ENCODE measurements around the gene SEMA5B. TPM values are rescaled to one million over a fixed set of nuclear protein-coding genes. Genes with fewer than 3 reads are reported as not detected.
A peak's percentile ranks its signal among the peaks of the same experiment; 100 is the strongest.

SEMA5B gene
- total RNA-seq, 2 donors from 2014 or later: 0.40 TPM; not detected in 1

DNA sequence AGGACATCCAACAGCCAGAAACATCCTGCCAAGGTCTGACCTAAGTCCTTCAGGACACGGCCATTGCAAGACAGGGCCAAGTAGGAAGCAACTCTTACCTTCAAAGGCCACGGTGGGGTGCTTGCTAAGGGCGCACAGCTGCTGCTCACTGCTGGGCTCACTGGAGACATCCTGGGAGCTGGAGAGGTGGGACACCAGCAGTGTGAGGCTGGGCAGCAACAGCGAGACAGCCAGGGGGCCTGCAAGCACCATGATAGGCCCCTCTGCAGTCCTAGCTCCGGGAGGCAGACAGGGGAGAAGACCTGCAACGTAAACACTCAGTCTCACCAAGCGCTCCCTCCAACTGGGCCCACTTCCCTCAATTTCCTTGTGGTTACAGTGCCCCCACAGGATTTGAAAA lies 79.2 kb downstream of the SEMA5B start:
- H3K27me3 Mint-ChIP-seq: peaks cover 5% of the 10 kb centered on the region
- no peaks in the 10 kb centered on the region for H3K36me3 Mint-ChIP-seq (ENCODE audit: low read depth)
- no peak for ATAC-seq (replicated peaks)
- H3K4me3 Mint-ChIP-seq: no peak overlapping the region
- no peaks in the 10 kb centered on the region for H3K4me1 Mint-ChIP-seq
- no peak overlapping the region for H3K27ac Mint-ChIP-seq
- H3K9me3 Mint-ChIP-seq: no peaks in the 10 kb centered on the region

DNA sequence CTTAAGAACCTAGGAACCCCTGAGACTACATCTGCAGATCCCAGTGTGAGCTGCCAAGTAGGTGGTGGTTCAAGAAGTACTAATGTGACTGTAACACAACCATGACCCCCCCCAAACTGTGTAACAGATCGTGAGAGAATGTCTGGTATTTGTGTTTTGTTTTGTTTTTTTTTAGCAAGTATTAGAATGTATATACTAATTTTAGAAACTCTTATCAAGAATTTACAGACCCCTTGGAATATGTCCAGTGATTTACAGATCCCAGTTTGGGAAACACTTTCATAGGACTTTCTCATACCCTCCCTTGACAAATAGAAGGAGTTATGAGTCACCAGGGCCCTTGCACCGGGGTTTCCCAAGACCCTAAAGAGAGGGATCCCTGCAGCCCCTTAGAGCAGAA lies 79.8 kb downstream of the SEMA5B start:
- H3K27me3 Mint-ChIP-seq: peaks cover 5% of the 10 kb centered on the region

DNA sequence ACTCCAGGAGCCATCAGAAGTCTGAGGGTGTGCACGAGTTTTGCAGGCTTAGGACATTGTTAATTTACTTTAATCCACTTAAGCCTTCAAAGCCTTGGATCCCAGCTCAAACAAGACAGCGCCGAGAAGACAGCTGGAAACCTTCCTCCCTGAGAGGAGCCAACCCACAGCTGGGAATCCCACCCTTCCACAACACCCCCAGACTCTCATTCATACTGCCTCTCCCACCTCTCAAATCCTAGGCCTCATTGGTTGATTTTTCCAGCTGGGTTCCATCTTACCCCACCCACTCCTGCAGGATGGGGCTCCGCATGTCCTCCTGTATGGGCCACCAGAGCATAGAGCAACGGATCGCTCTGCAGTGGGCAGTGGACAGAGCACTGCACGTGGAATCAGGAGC lies 80.4 kb downstream of the SEMA5B start:
- no peak for ATAC-seq (replicated peaks)
- H3K4me1 Mint-ChIP-seq: no peaks in the 10 kb centered on the region
- H3K9me3 Mint-ChIP-seq: no peaks in the 10 kb centered on the region
- no peaks in the 10 kb centered on the region for H3K36me3 Mint-ChIP-seq (ENCODE audit: low read depth)
- H3K27ac Mint-ChIP-seq: no peak overlapping the region
- H3K27me3 Mint-ChIP-seq: peaks cover 5% of the 10 kb centered on the region
- no peak overlapping the region for H3K4me3 Mint-ChIP-seq

More for the DNA sequence above, 79.8 kb downstream of the SEMA5B start:
- H3K9me3 Mint-ChIP-seq: no peaks in the 10 kb centered on the region
- H3K36me3 Mint-ChIP-seq (ENCODE audit: low read depth): no peaks in the 10 kb centered on the region
- H3K4me1 Mint-ChIP-seq: no peaks in the 10 kb centered on the region
- H3K4me3 Mint-ChIP-seq: no peak overlapping the region
- no peak overlapping the region for H3K27ac Mint-ChIP-seq
- no peak for ATAC-seq (replicated peaks)

DNA sequence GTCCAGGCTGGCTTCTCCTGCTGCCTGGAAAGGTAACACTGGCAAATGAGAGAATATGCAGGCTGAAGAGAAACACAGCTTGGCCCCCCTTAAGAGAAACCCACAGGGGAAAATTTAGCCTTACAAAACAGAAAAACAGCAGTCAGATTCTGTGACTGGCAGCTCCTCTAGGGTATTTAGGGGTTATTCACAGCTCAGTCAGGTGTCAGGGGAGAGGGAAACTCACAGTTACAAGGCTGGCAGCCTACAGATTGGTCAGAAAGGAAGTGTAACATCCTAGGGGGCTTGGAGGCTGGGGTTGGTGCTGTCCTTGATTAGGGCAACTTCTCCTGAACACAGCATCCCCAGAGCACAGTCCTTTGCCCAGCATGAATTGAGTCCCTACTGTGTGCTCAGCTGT lies 81.4 kb downstream of the SEMA5B start:
- Mint-ChIP-seq H3K36me3 (ENCODE audit: low read depth) (no peaks in the 10 kb centered on the region), H3K9me3 (no peaks in the 10 kb centered on the region), H3K27ac (no peak overlapping the region), H3K27me3 (peaks cover 5% of the 10 kb centered on the region), H3K4me3 (no peak overlapping the region), H3K4me1 (peaks cover under 1% of the 10 kb centered on the region)
- ATAC-seq (replicated peaks): no peak

DNA sequence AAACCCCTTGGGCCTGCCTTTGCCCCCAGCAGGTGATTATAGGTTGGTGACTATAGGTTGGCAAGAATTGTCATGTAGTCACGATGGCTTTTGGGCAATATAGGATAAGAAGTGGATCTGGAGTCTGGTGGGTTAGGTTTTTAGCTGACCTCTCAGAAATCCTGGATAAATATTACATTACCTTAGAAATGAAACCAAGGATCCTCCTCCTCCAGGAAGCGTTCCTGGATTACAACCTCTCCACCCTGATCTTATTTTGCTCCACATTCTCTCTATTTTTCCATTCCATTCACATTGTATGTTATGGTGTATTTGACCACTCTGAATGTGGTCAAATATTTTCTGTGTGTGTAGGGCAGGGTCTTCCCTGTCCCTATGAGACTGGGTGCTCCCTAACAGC lies 82.3 kb downstream of the SEMA5B start:
- no peak overlapping the region for H3K27ac Mint-ChIP-seq
- no peak for ATAC-seq (replicated peaks)
- H3K9me3 Mint-ChIP-seq: no peaks in the 10 kb centered on the region
- H3K4me3 Mint-ChIP-seq: no peak overlapping the region
- peaks cover 8% of the 10 kb centered on the region for H3K27me3 Mint-ChIP-seq
- peaks cover 5% of the 10 kb centered on the region for H3K4me1 Mint-ChIP-seq
- no peaks in the 10 kb centered on the region for H3K36me3 Mint-ChIP-seq (ENCODE audit: low read depth)

DNA sequence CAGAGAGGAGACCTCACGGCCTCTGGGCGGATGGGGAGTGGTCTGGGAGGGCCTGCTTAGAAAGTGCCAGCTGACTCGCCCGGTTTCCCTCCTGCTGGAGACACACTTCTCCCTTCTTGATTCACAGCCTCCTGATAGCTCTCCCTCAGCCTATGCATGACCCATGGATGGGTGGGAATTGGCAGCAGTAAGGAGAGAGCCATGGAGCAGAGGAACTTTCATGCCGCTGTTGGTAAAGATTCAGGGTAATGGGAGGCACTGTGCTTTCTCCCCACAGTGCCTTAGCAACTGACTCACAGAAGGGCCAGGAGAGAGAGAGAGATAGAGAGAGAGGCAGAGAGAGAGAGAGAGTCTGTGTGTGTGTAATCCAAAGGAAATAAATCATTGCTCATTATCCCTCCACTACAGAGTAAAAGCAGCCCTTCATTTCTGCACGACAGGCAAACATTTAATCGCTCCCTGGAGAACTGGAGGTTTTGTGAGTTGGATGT lies 82.8 kb downstream of the SEMA5B start:
- no peak overlapping the region for H3K27ac Mint-ChIP-seq
- H3K36me3 Mint-ChIP-seq (ENCODE audit: low read depth): no peaks in the 10 kb centered on the region
- no peak for ATAC-seq (replicated peaks)
- peaks cover 8% of the 10 kb centered on the region for H3K27me3 Mint-ChIP-seq
- no peaks in the 10 kb centered on the region for H3K9me3 Mint-ChIP-seq
- no peak overlapping the region for H3K4me3 Mint-ChIP-seq
- H3K4me1 Mint-ChIP-seq: peaks cover 5% of the 10 kb centered on the region

DNA sequence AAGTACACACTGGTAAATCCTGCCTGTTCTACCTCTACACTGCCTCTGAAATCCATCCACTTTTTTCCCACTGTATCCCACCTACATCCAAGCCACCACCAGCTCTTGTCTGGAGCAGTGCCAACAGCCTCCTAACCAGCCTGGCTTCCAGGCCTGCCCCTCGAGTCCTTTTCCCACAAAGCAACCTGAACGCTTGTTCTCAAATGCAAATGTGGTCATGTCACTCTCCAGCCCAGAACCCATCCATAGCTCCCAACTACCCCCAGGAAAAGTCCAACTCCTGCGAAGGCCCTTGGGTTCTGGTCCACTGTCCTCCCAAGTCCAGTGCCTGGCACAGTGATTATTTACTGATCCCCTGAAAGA lies 83.8 kb downstream of the SEMA5B start:
- no peak for ATAC-seq (replicated peaks)
- Mint-ChIP-seq H3K36me3 (ENCODE audit: low read depth) (no peaks in the 10 kb centered on the region), H3K27ac (no peak overlapping the region), H3K4me1 (peaks cover 5% of the 10 kb centered on the region), H3K27me3 (peaks cover 8% of the 10 kb centered on the region), H3K9me3 (no peaks in the 10 kb centered on the region), H3K4me3 (no peak overlapping the region)

DNA sequence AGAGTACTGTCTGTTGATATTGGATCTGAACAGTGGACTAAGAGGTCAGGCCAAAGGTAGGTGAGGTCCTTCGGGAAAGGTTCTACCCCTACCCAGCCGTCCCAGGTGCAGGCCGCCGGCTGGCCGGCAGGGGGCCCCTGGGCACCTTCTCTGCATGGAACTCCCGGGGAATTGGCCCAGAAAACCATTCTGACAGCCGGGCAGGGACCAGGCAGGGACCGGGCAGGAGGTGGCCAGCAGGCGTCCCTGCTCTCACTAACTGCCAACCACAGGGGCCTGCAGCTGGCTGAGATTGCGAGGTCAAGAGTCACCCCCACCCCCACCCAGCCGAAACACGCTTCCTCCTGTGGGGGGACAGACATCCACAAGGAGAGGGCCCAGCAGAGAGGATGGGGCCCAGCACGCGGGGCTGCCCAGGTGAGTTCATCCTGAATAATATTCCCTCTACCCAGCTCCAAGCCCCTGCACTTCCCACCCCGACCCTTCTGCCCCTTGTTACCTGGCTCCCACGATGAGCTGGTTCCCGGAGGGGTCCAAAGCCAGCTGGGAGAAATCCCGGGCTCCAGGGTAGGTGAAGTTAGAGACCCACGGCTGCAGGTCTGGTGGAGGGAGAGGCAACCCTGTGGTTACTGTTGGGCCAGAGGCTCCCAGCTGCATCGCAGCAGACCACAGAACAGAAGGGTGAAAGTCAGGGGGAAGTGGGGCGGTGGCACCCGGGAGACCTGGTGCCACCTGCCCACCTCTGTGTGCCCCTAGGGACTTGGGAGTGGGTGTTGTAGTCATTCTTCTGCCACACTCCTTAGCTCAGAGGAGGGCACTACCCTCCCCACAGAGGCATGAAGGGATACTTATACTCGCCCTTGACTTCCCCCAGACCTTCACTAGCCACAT lies 84.4 kb downstream of the SEMA5B start:
- ATAC-seq (replicated peaks): peak; percentile 65
- Mint-ChIP-seq H3K4me3 (no peak overlapping the region), H3K36me3 (ENCODE audit: low read depth) (no peaks in the 10 kb centered on the region), H3K27me3 (peaks cover 8% of the 10 kb centered on the region), H3K9me3 (no peaks in the 10 kb centered on the region), H3K27ac (no peak overlapping the region), H3K4me1 (peaks cover 5% of the 10 kb centered on the region)

DNA sequence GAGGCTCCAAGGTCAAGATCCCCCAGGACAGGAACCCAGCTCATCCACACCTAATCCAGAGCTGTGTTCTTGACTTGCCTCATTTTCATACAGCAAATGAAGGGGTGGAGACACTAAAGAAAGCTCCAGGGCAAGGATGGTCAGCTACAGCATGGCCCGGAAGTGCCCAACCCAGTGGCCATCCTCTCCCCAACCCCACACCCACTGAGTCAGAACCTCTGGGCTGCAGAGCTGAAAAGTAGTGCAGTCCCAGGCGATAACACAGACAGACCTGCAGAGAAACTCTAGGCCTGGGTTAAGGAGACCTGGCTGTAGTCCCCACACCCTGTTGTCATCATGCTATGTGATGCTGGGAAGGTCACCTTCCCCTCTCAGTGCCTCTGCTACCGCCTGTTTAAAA lies 85.3 kb downstream of the SEMA5B start:
- Mint-ChIP-seq H3K9me3 (no peaks in the 10 kb centered on the region), H3K4me1 (peaks cover 5% of the 10 kb centered on the region), H3K36me3 (ENCODE audit: low read depth) (no peaks in the 10 kb centered on the region), H3K27ac (no peak overlapping the region), H3K27me3 (peaks cover 8% of the 10 kb centered on the region), H3K4me3 (no peak overlapping the region)
- no peak for ATAC-seq (replicated peaks)

DNA sequence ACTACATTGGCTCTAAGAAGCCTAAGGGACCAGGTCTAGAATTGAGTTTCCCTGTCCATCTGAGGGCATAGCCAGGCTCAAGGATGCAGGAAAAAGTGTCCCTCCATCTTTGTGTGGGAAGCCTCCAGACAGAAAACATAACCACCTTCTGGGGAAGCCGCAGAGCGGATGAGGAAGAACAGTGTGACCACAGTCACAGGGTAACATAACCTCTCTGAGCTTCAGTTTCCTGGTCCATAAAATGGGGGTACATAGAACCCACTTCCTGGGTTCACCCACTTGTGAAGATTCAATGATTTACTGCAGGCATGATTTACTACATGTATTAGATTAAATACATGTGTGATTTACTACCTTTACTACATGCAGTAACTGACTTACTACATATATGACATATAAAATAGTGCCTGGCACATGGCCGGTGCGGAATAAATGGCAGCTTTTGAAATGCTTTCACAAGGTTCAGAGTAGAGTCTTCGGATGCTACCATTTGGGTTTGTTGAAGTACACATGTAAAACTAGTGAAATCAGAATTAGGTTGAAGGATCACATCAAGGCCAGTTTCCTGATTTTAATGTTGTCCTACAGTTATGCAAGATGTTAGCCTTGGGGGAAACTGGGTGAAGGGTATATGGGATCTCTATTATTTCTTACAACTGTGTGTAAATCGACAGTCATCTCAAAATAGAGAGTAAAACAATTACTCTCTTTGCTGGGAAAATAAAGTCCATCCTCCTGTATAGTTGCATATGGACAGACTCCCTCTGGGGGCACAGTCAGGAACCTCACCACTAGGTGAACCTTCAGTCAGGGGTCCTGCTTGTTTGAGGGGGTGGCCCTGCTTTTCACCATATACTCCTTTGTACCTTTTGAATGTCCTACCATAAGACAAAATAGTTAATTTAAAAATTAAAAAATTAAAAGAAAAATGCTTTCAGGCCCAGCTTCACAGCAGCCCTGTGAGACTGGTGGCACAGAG lies 86.0 kb downstream of the SEMA5B start:
- Mint-ChIP-seq H3K4me1 (peaks cover 5% of the 10 kb centered on the region), H3K4me3 (no peak overlapping the region), H3K9me3 (no peaks in the 10 kb centered on the region), H3K36me3 (ENCODE audit: low read depth) (no peaks in the 10 kb centered on the region), H3K27ac (no peak overlapping the region), H3K27me3 (peaks cover 8% of the 10 kb centered on the region)
- ATAC-seq (replicated peaks): no peak

DNA sequence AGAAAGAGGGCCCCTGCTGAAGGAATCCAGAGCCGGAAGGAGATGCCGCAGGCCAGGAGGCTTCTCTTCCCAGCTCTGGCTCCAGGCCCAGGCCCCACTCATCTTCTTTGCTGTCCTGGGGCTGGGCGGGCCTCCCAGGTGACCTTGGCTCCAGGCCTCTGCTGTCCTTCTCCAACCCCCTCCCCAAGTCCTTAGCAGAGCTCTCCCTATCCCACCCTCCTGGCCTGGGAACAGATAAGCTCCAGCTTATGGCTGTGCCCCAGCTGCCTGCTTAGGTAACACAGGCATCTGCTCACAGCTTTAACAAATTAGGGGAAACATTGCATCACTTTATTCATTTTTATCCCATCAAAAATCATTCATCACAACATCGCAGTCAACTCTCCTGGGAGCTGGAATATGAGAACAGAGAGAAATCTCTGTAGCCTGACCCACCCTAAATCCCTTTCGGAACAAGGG lies 86.9 kb downstream of the SEMA5B start:
- H3K9me3 Mint-ChIP-seq: no peaks in the 10 kb centered on the region
- H3K27me3 Mint-ChIP-seq: peaks cover 12% of the 10 kb centered on the region
- H3K4me1 Mint-ChIP-seq: peaks cover 5% of the 10 kb centered on the region
- no peak for ATAC-seq (replicated peaks)
- H3K27ac Mint-ChIP-seq: no peak overlapping the region
- no peak overlapping the region for H3K4me3 Mint-ChIP-seq
- H3K36me3 Mint-ChIP-seq (ENCODE audit: low read depth): no peaks in the 10 kb centered on the region

DNA sequence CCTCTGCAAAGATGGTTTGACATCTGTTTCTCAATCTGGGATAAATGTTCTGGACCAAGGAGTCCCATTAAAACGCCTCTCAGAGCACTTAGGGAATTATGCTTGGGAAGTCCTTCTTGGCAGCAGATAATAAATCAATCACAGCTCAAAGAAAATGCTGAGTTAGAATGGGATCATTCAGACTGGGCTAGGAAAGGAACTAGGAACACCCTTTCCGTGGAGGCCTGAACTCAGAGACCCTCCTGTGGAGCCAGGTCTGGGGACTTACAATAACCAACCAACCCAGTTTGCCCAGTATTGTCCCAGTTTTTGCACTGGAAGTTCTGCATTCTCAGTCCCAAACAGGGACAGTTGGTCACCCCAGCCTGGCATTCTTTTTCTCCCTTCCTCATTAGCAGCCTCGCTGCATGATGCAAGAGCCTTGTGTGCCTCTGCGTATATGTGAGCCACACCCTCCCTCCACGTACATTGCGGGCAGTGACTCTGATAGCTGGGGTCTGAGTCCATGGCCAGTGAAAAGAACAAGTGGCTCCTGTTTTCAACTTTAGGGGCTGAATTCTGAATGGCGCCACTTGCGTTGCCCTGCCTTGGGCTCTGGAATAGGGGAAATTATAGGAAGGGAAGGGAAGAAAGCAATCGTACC lies 88.7 kb downstream of the SEMA5B start:
- H3K4me3 Mint-ChIP-seq: no peak overlapping the region
- H3K4me1 Mint-ChIP-seq: peaks cover 5% of the 10 kb centered on the region
- H3K27me3 Mint-ChIP-seq: peaks cover 8% of the 10 kb centered on the region
- no peaks in the 10 kb centered on the region for H3K36me3 Mint-ChIP-seq (ENCODE audit: low read depth)
- ATAC-seq (replicated peaks): no peak
- no peak overlapping the region for H3K27ac Mint-ChIP-seq
- no peaks in the 10 kb centered on the region for H3K9me3 Mint-ChIP-seq

DNA sequence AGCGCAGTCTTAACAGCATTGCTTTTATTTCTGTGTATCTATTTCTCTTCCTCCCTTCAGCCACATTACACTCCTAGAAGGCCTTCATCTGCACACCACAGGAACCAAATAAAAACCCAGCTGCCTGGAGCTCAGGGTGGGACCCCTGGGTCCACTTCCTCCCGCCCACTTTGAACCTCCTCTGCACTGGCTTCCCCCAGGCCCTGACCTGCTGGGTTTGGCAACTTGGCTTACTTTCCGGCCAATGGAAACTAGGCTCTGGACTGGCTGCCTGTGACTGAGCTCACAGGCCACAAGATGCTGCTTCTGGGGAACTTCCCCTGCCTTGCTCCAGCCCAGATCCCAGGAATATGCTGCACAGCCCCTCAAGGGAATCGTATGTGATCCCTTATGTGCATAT lies 89.8 kb downstream of the SEMA5B start:
- H3K4me1 Mint-ChIP-seq: peaks cover 5% of the 10 kb centered on the region
- no peak overlapping the region for H3K27ac Mint-ChIP-seq
- H3K9me3 Mint-ChIP-seq: no peaks in the 10 kb centered on the region
- peaks cover 7% of the 10 kb centered on the region for H3K27me3 Mint-ChIP-seq
- H3K36me3 Mint-ChIP-seq (ENCODE audit: low read depth): no peaks in the 10 kb centered on the region
- no peak for ATAC-seq (replicated peaks)
- no peak overlapping the region for H3K4me3 Mint-ChIP-seq

DNA sequence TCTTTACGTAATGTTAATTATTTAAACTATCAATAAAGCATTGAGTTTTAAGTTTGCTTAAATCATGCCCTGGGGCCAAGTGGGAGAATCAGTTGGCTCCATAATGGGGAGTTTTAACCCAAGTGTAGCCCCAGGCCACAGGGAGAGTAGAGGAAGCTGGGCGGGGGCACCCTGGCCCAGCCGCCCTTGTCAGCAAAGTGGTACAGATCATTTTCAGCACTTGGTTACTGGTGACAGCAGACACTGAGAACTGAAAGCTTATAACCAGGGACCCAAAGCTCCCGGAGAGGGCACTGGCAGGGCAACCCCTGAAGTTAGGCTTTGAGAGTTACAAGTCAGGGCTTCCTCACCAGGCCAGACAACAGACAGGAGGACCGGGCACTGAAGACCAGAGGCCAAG lies 90.6 kb downstream of the SEMA5B start:
- no peak overlapping the region for H3K4me3 Mint-ChIP-seq
- peaks cover 5% of the 10 kb centered on the region for H3K4me1 Mint-ChIP-seq
- H3K27me3 Mint-ChIP-seq: peaks cover 7% of the 10 kb centered on the region
- no peaks in the 10 kb centered on the region for H3K36me3 Mint-ChIP-seq (ENCODE audit: low read depth)
- H3K27ac Mint-ChIP-seq: no peak overlapping the region
- no peaks in the 10 kb centered on the region for H3K9me3 Mint-ChIP-seq
- no peak for ATAC-seq (replicated peaks)

Measured in activated T-helper 17 cell treated with anti-CD3 and anti-CD28 coated beads, Interleukin-2, amount 50 U/mL, for 72 hours (primary cell).